SK-N-SH (cell line): ENCODE results near the gene DUOX2. TPM values are rescaled to one million over a fixed set of nuclear protein-coding genes. Genes with fewer than 3 reads are reported as not detected.

ENCODE experiments used
- CTCF ChIA-PET: fragments of 300-600, 350-600 bp; formaldehyde crosslinking; extraction: SDS; loops from one replicate; lab custom pipeline; 2021; lab: Yijun Ruan, JAX
- POLR2A ChIA-PET: fragments of 350-600 bp; sonication (Branson Sonifier 250); formaldehyde crosslinking; extraction: SDS; loops from one replicate; lab custom pipeline; 2020; ENCODE audit warnings: antibody characterized with exemption, inconsistent platforms; lab: Yijun Ruan, JAX
- DNase-seq: peaks from one replicate; pipeline ENCODE4 v3.0.0; 2012
- H2AFZ ChIP-seq: fragments of 200-600 bp; sonication (generic); 2 replicates; pipeline ENCODE4 v1.8.1; 2016; ENCODE audit warnings: antibody characterized with exemption, mild to moderate bottlenecking, low read depth
- H3F3A ChIP-seq: fragments of 200-600 bp; sonication (generic); replicated peaks from 2 replicates; pipeline ENCODE3; 2016; ENCODE audit warnings: antibody characterized with exemption, mild to moderate bottlenecking; ENCODE audit not compliant: insufficient read depth
- H3K27ac ChIP-seq, 2 experiments: fragments of 200-500 bp in 1 of 2; fragments of 200-600 bp in 1 of 2; sonication (Bioruptor generic) in 1 of 2; sonication (generic), shearing (Covaris generic) in 1 of 2; 2 replicates each; pipeline versions ENCODE4 v1.5.1 to v1.6.1; 2014 to 2016; ENCODE audit warnings: low read depth in 2 of 2, inconsistent platforms in 1 of 2, low read length in 1 of 2, mild to moderate bottlenecking in 1 of 2, mixed read lengths in 1 of 2
- H3K27me3 ChIP-seq: fragments of 200-600 bp; sonication (generic), shearing (Covaris generic); 2 replicates; pipeline ENCODE4 v1.6.1; 2016; ENCODE audit warnings: mixed run types; ENCODE audit not compliant: insufficient read depth
- H3K36me3 ChIP-seq, 2 experiments: fragments of 200-500 bp in 1 of 2; fragments of 200-600 bp in 1 of 2; sonication (Bioruptor generic) in 1 of 2; sonication (generic) in 1 of 2; replicated peaks in 1 of 2; 2 replicates each; pipeline versions ENCODE3 to v1.5.1; 2014 to 2016; ENCODE audit warnings: low read length in 1 of 2, mild to moderate bottlenecking in 1 of 2; ENCODE audit not compliant: insufficient read depth in 2 of 2, control insufficient read depth in 1 of 2
- H3K4me1 ChIP-seq, 2 experiments: fragments of 200-500 bp in 1 of 2; fragments of 200-600 bp in 1 of 2; sonication (Bioruptor generic) in 1 of 2; sonication (generic), shearing (Covaris generic) in 1 of 2; 2 replicates each; pipeline versions ENCODE4 v1.5.1 to v1.6.1; 2014 to 2016; ENCODE audit warnings: low read depth in 1 of 2, low read length in 1 of 2, mixed run types in 1 of 2; ENCODE audit not compliant: insufficient read depth in 2 of 2, control insufficient read depth in 1 of 2
- H3K4me2 ChIP-seq: fragments of 200-600 bp; sonication (generic), shearing (Covaris generic); 2 replicates; pipeline ENCODE4 v1.6.1; 2017; ENCODE audit warnings: mixed run types
- H3K4me3 ChIP-seq, 2 experiments: fragments of 200-500 bp in 1 of 2; fragments of 200-600 bp in 1 of 2; sonication (Bioruptor generic) in 1 of 2; sonication (generic), shearing (Covaris generic) in 1 of 2; 2 replicates each; pipeline versions ENCODE4 v1.5.1 to v1.8.1; 2014 to 2016; ENCODE audit warnings: low read depth in 2 of 2, inconsistent platforms in 1 of 2, low read length in 1 of 2, mild to moderate bottlenecking in 1 of 2, mixed read lengths in 1 of 2, moderate library complexity in 1 of 2
- H3K79me2 ChIP-seq: fragments of 200-600 bp; sonication (generic); 2 replicates; pipeline ENCODE4 v1.8.1; 2017; ENCODE audit warnings: mild to moderate bottlenecking; ENCODE audit not compliant: insufficient read depth
- H3K9ac ChIP-seq: fragments of 200-600 bp; sonication (generic); 2 replicates; pipeline ENCODE4 v1.6.1; 2017; ENCODE audit warnings: mixed run types
- H3K9me2 ChIP-seq: fragments of 200-600 bp; sonication (generic); 2 replicates; pipeline ENCODE4 v1.6.1; 2017; ENCODE audit warnings: mixed run types
- H3K9me3 ChIP-seq: fragments of 200-600 bp; sonication (generic); 2 replicates; pipeline ENCODE4 v1.6.1; 2017; ENCODE audit warnings: mixed run types, mild to moderate bottlenecking, moderate library complexity
- H4K20me1 ChIP-seq: fragments of 200-600 bp; sonication (generic); 2 replicates; pipeline ENCODE4 v1.6.1; 2017; ENCODE audit warnings: mild to moderate bottlenecking, mixed run types; ENCODE audit not compliant: insufficient read depth
- CHD2 ChIP-seq: fragments of 150-350 bp; IDR thresholded peaks from 2 replicates; pipeline ENCODE4 v1.6.1; 2018; ENCODE audit warnings: low read length; ENCODE audit not compliant: partially characterized antibody
- EP300 ChIP-seq, 2 experiments: IDR thresholded peaks; 2 replicates each; pipeline versions ENCODE4 v1.4.0 to v1.6.1; 2012; ENCODE audit warnings: borderline replicate concordance in 1 of 2, low read depth in 1 of 2, low read length in 1 of 2
- GATA2 ChIP-seq: sonication (generic); formaldehyde crosslinking; IDR thresholded peaks from 2 replicates; pipeline ENCODE4 v1.5.0; 2020; ENCODE audit warnings: mild to moderate bottlenecking, missing genetic modification reagents
- JUND ChIP-seq: IDR thresholded peaks from 2 replicates; pipeline ENCODE4 v1.4.0; 2012
- PBX3 ChIP-seq: IDR thresholded peaks from 2 replicates; pipeline ENCODE4; 2012
- SMC3 ChIP-seq: IDR thresholded peaks from 2 replicates; pipeline ENCODE4 v1.6.1; 2012; ENCODE audit warnings: low read depth, low read length, improper control_type of control experiment
- TCF12 ChIP-seq: IDR thresholded peaks from 2 replicates; pipeline ENCODE4 v1.4.0; 2012
- whole genome bisulfite sequencing: methylation state at CpG from one replicate; pipeline ENCODE4 v1.1.6; 2017; ENCODE audit warnings: low lambda C conversion rate; 5-methylcytosine and 5-hydroxymethylcytosine counted together
- polyA plus RNA-seq, 3 experiments: library from polyadenylated mRNA; depleted of rRNA; stranded (reverse); fragments of >200 nt; gene quantifications; 2 replicates each; pipeline ENCODE4 v1.2.3, GENCODE V29; 2012

Gene DUOX2
- polyA plus RNA-seq, 1 of the 3 experiments (the other 2 are of a cell fraction) = not detected

- ChIA-PET CTCF (interaction anchor here (0.6 kb wide), 1 partner anchor 698 kb away, joined by 3 read pairs; no protein-coding TSS in a partner anchor), POLR2A (no interaction called here)
- Histone ChIP-seq H3K27ac (no peak overlapping the region), H3K27me3 (0 out of 2 replicates have a peak, but pooled peaks cover 8% of the 10 kb centered on the region), H3K9me3 (no peaks in the 10 kb centered on the region), H4K20me1 (no peaks in the 10 kb centered on the region), H3K4me3 (no peak overlapping the region), H3K4me2 (no peak overlapping the region; the same call in 1 of the 2 replicates), H3F3A (no peaks in the 10 kb centered on the region), H3K9ac (no peak overlapping the region), H2AFZ (no peak overlapping the region), H3K79me2 (no peaks in the 10 kb centered on the region), H3K9me2 (no peaks in the 10 kb centered on the region), H3K36me3 (no peaks in the 10 kb centered on the region), H3K4me1 (no peaks in the 10 kb centered on the region)
- DNase-seq = no peak
- 20% methylated on average over 2 of the region's 2 CpGs for WGBS
- TF ChIP-seq CHD2 = no peak
- TF ChIP-seq TCF12 = no peak
- no peak for TF ChIP-seq SMC3
- TF ChIP-seq GATA2 (CRISPR knock-in tag) = no peak
- TF ChIP-seq, all 33 proteins: peak for 0
These were observed 22.4 kb downstream of the DUOX2 start for GRCh38 chr15:45091576-45091975.

DNA sequence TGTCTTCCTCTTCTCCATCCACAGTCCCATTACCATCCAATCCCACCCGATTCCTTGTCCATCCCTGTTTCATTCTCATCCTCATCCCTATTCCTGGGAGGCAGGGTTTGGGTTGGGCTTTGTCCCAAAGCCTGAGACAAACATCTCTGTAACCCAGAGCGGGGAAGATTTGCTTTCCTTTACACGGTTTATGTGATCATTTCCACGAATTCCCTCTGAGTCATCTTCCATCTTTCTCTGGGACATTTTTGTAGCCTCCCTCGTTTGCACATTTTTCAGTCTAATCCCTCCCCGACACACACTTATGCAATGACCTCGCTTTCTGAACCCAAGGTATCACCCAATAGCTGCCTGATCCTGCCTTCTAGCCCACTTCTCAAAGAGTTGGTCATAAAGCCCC lies 22.8 kb downstream of the DUOX2 start:
- H3K4me1 ChIP-seq = no peaks in the 10 kb centered on the region
- H3K27ac ChIP-seq = no peak overlapping the region
- H3K4me2 ChIP-seq = no peak overlapping the region; the same call in 1 of the 2 replicates
- ChIA-PET POLR2A (no interaction called here), CTCF (interaction anchor here (0.6 kb wide), 1 partner anchor 698 kb away, joined by 3 read pairs; no protein-coding TSS in a partner anchor)
- H2AFZ ChIP-seq = 0 out of 2 replicates have a peak overlapping the region, but pooled peaks have one; percentile 35
- H3K9me3 ChIP-seq = no peaks in the 10 kb centered on the region
- H3K36me3 ChIP-seq = no peaks in the 10 kb centered on the region
- H3K4me3 ChIP-seq = no peak overlapping the region
- 30% methylated on average over 7 of the region's 7 CpGs for WGBS
- H4K20me1 ChIP-seq = no peaks in the 10 kb centered on the region
- no peak overlapping the region for H3K9ac ChIP-seq
- H3K9me2 ChIP-seq = no peaks in the 10 kb centered on the region
- H3F3A ChIP-seq = no peaks in the 10 kb centered on the region
- DNase-seq = no peak
- no peaks in the 10 kb centered on the region for H3K79me2 ChIP-seq
- 0 out of 2 replicates have a peak, but pooled peaks cover 8% of the 10 kb centered on the region for H3K27me3 ChIP-seq
- TF ChIP-seq PBX3 = no peak
- TF ChIP-seq CHD2 = no peak
- TF ChIP-seq JUND = no peak

- TF ChIP-seq EP300 (IDR thresholded peaks at IDR 0.05; ENCODE audit: borderline replicate concordance in 1 of 2, low read depth in 1 of 2, low read length in 1 of 2) = no peak
- TF ChIP-seq, all 33 proteins: peak for 0
- H3K27ac ChIP-seq = no peak overlapping the region
- H3K4me2 ChIP-seq = no peak overlapping the region
- no peak for DNase-seq
- H3K4me1 ChIP-seq = no peaks in the 10 kb centered on the region
- no peaks in the 10 kb centered on the region for H3K79me2 ChIP-seq
- no peaks in the 10 kb centered on the region for H3K9me2 ChIP-seq
- no peaks in the 10 kb centered on the region for H4K20me1 ChIP-seq
- no peak overlapping the region for H3K4me3 ChIP-seq
- 0 out of 2 replicates have a peak, but pooled peaks cover 8% of the 10 kb centered on the region for H3K27me3 ChIP-seq
- no peaks in the 10 kb centered on the region for H3F3A ChIP-seq
- H3K9ac ChIP-seq = no peak overlapping the region
- POLR2A ChIA-PET = no interaction called here
- no peaks in the 10 kb centered on the region for H3K36me3 ChIP-seq
- H3K9me3 ChIP-seq = no peaks in the 10 kb centered on the region
- 26% methylated on average over 3 of the region's 3 CpGs for WGBS
- no peak overlapping the region for H2AFZ ChIP-seq
- CTCF ChIA-PET = interaction anchor here (1.2 to 8.4 kb wide), 3 partner anchors 20 to 115 kb away, joined by 3 to 46 read pairs (median 3); no protein-coding TSS in a partner anchor
These were observed 24.1 kb downstream of the DUOX2 start for GRCh38 chr15:45089712-45090373.
